HG03135 (cell line): Measurements from ENCODE around the gene RPRD1A.
"Not testable (repeated sequence)": the region's sequence is repeated elsewhere in the genome, so short reads cannot be mapped to it uniquely, and the experiment has no call there.

Source experiments
- ATAC-seq: cut with Tn5 transposase; IDR thresholded peaks from one replicate; pipeline ENCODE4 v1.9.1; 2021; ENCODE audit warnings: mild to moderate bottlenecking, moderate library complexity; ENCODE audit not compliant: unreplicated experiment

RPRD1A gene

GRCh38 chr18:36078751-36079529 is 11.6 kb upstream of the RPRD1A start:
- no peak for ATAC-seq

GRCh38 chr18:36077764-36078163 is 10.4 kb upstream of the RPRD1A start:
- not testable (repeated sequence) for ATAC-seq

GRCh38 chr18:36075862-36076587 is 8.7 kb upstream of the RPRD1A start:
- ATAC-seq: no peak

GRCh38 chr18:36074435-36074834 is 7.1 kb upstream of the RPRD1A start:
- no peak for ATAC-seq

- ATAC-seq: no peak
Observed at GRCh38 chr18:36073676-36074075, 6.3 kb upstream of the RPRD1A start.

- not testable (repeated sequence) for ATAC-seq
Observed at GRCh38 chr18:36072406-36072805, 5.0 kb upstream of the RPRD1A start.

GRCh38 chr18:36066686-36067054 is 689 bp downstream of the RPRD1A start:
- peak; percentile 5 for ATAC-seq

- no peak for ATAC-seq
Observed at GRCh38 chr18:36066001-36066400, 1.4 kb downstream of the RPRD1A start.

- ATAC-seq: not testable (repeated sequence)
Observed at GRCh38 chr18:36064809-36065079, 2.6 kb downstream of the RPRD1A start.

GRCh38 chr18:36064027-36064808 is 3.1 kb downstream of the RPRD1A start:
- no peak for ATAC-seq

GRCh38 chr18:36058674-36059073 is 8.7 kb downstream of the RPRD1A start:
- ATAC-seq: no peak

- ATAC-seq: no peak
Observed at GRCh38 chr18:36051760-36052159, 15.6 kb downstream of the RPRD1A start.

- ATAC-seq: no peak
Observed at GRCh38 chr18:36050479-36050878, 16.9 kb downstream of the RPRD1A start.

GRCh38 chr18:36047521-36047920 is 19.8 kb downstream of the RPRD1A start:
- no peak for ATAC-seq

- ATAC-seq: no peak
Observed at GRCh38 chr18:36046898-36047297, 20.5 kb downstream of the RPRD1A start.

- ATAC-seq: no peak
Observed at GRCh38 chr18:36045241-36045991, 21.9 kb downstream of the RPRD1A start.

- no peak for ATAC-seq
Observed at GRCh38 chr18:36043153-36043552, 24.2 kb downstream of the RPRD1A start.

- no peak for ATAC-seq
Observed at GRCh38 chr18:36041146-36041545, 26.2 kb downstream of the RPRD1A start.

- no peak for ATAC-seq
Observed at GRCh38 chr18:36038102-36038663, 29.2 kb downstream of the RPRD1A start.

- ATAC-seq: no peak
Observed at GRCh38 chr18:36035253-36035652, 32.1 kb downstream of the RPRD1A start.
